ENCODE results near the gene ULK1.

The ULK1 gene

GRCh38 chr12:131892711-131893604, 1.5 kb upstream of the ULK1 start:
- H4K8ac ChIP-seq (ENCODE audit: low read depth, low read length) = no peak overlapping the region
- WGBS, 2 donors (ENCODE audit: extremely low coverage in 2 of 2, insufficient read length in 2 of 2, insufficient replicate concordance in 1 of 2) = no CpG with 5 or more reads among the region's 26 CpGs

DNA sequence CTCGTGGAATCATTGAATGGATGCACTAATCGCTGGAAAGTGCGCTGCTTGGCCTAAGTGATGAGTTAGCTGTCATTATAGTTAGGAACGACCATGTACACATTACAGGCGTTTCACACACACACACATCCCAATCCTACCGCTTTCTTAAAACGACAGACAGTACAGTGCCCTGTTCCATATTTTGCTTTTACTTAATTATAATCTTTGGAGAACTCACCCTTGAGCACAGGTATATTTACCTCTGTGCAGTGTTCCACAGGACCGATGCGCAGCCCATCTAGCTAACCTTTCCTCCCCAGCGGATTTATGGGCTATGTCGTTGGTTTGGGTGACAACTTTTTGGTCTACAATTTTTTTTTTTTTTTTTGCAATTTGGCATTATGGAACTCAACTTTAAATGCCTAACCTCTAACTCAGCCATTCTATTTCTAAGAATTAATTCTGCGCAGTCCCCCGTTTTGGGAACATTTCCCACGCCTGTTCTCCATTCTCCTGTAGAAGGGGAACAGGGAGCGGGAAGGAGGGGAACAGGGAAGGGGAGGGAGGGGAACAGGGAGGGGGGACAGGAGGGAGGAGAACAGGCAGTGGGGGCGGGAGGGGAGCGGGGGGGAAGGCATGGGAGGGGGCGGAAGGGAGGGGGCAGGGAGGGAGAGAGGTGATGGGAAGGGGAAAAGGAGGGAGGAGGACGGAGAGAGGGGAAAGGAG, 663 bp upstream of the ULK1 start:
- Histone ChIP-seq H3K18ac (ENCODE audit: low read length) (peak overlapping the region; percentile 15), H3K14ac (ENCODE audit: low read length) (no peak overlapping the region), H3K23ac (ENCODE audit: low read depth, low read length, poor library complexity) (no peak overlapping the region), H3K9ac (ENCODE audit: low read depth, low read length, poor library complexity) (no peak overlapping the region), H3K79me1 (ENCODE audit: low read depth, low read length) (peaks cover 6% of the 10 kb centered on the region), H2BK12ac (ENCODE audit: low read length) (no peak overlapping the region), H3K27me3 (ENCODE audit: control insufficient read depth in 3 of 3, insufficient read depth in 3 of 3, low read depth in 1 of 3, low read length in 3 of 3) (no peaks in the 10 kb centered on the region), H3K36me3 (replicated peaks in 1 of 2; ENCODE audit: control insufficient read depth in 2 of 2, insufficient read depth in 2 of 2, low read length in 2 of 2) (peaks cover 8 to 25% of the 10 kb centered on the region in 2 donors), H2BK5ac (ENCODE audit: low read length) (no peak overlapping the region), H2BK120ac (ENCODE audit: low read depth, low read length) (no peak overlapping the region), H3K4me1 (ENCODE audit: control insufficient read depth in 2 of 2, insufficient read depth in 1 of 2, low read depth in 1 of 2, low read length in 2 of 2) (peaks cover 13 to 21% of the 10 kb centered on the region in 2 donors), H4K91ac (ENCODE audit: low read depth, low read length, poor library complexity) (no peak overlapping the region), H3K4me2 (ENCODE audit: insufficient read depth, low read length, poor library complexity, severe bottlenecking) (no peak overlapping the region), H2AK5ac (ENCODE audit: low read depth, low read length) (no peak overlapping the region), H4K8ac (ENCODE audit: low read depth, low read length) (no peak overlapping the region), H2AFZ (ENCODE audit: low read length) (peak overlapping the region; percentile 83), H2BK15ac (ENCODE audit: low read length) (no peak overlapping the region), H3K4ac (ENCODE audit: low read length) (no peak overlapping the region), H3K27ac (replicated peaks; ENCODE audit: low read length) (no peak overlapping the region), H3K9me3 (replicated peaks in 1 of 2; ENCODE audit: control insufficient read depth in 2 of 2, insufficient read depth in 1 of 2, low read depth in 1 of 2, low read length in 2 of 2) (peaks cover 0 to 1% of the 10 kb centered on the region in 2 donors), H3K4me3 (ENCODE audit: low read length in 2 of 2) (peak overlapping the region in 1 of 2 donors; percentile 9)
- no CpG with 5 or more reads among the region's 19 CpGs for WGBS, 2 donors (ENCODE audit: extremely low coverage in 2 of 2, insufficient read length in 2 of 2, insufficient replicate concordance in 1 of 2)
- DNase-seq (ENCODE audit: low spot score) = no peak

More at GRCh38 chr12:131892711-131893604, 1.5 kb upstream of the ULK1 start:
- Histone ChIP-seq H3K4me2 (ENCODE audit: insufficient read depth, low read length, poor library complexity, severe bottlenecking) (no peak overlapping the region), H3K14ac (ENCODE audit: low read length) (no peak overlapping the region), H3K9ac (ENCODE audit: low read depth, low read length, poor library complexity) (no peak overlapping the region), H2AK5ac (ENCODE audit: low read depth, low read length) (peak overlapping the region; percentile 13), H2AFZ (ENCODE audit: low read length) (peak overlapping the region; percentile 83), H3K4ac (ENCODE audit: low read length) (peak overlapping the region; percentile 44), H3K36me3 (replicated peaks in 1 of 2; ENCODE audit: control insufficient read depth in 2 of 2, insufficient read depth in 2 of 2, low read length in 2 of 2) (peaks cover 6 to 17% of the 10 kb centered on the region in 2 donors), H3K27ac (replicated peaks; ENCODE audit: low read length) (no peak overlapping the region), H4K91ac (ENCODE audit: low read depth, low read length, poor library complexity) (no peak overlapping the region), H3K79me1 (ENCODE audit: low read depth, low read length) (peaks cover 6% of the 10 kb centered on the region), H2BK5ac (ENCODE audit: low read length) (peak overlapping the region; percentile 6), H3K18ac (ENCODE audit: low read length) (peak overlapping the region; percentile 38), H2BK120ac (ENCODE audit: low read depth, low read length) (no peak overlapping the region), H3K23ac (ENCODE audit: low read depth, low read length, poor library complexity) (no peak overlapping the region), H3K9me3 (replicated peaks in 1 of 2; ENCODE audit: control insufficient read depth in 2 of 2, insufficient read depth in 1 of 2, low read depth in 1 of 2, low read length in 2 of 2) (peaks cover 0 to 1% of the 10 kb centered on the region in 2 donors), H3K27me3 (ENCODE audit: control insufficient read depth in 3 of 3, insufficient read depth in 3 of 3, low read depth in 1 of 3, low read length in 3 of 3) (no peaks in the 10 kb centered on the region), H2BK15ac (ENCODE audit: low read length) (no peak overlapping the region), H3K4me3 (ENCODE audit: low read length in 2 of 2) (peak overlapping the region in 1 of 2 donors; percentile 45), H3K4me1 (ENCODE audit: control insufficient read depth in 2 of 2, insufficient read depth in 1 of 2, low read depth in 1 of 2, low read length in 2 of 2) (peaks cover 13 to 21% of the 10 kb centered on the region in 2 donors), H2BK12ac (ENCODE audit: low read length) (peak overlapping the region; percentile 46)
- no peak for DNase-seq (ENCODE audit: low spot score)

DNA sequence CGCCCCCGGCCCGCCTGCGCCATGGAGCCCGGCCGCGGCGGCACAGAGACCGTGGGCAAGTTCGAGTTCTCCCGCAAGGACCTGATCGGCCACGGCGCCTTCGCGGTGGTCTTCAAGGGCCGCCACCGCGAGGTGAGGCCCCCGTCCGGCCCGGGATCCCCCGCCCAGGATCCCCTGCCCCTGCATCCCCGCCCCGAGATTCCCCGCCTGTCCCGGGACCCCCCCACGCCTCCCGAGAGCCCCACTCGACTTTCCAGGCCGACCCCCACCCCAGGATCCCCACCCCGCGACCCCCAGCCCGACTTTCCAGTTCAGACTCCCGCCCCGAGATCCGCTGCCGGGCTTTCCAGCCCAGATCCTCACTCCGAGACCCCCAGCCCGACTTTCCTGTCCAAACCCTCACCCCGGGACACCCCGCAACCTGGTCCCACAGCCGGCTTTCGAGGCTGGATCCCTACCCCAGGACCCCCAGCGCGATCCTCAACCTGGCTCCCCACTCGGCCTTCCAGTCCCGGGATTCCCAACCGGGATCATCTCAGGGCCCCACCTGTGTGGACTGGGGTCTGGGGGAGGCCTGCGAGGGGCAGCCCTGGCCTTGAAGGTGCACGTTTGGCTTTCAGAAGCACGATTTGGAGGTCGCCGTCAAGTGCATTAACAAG, 688 bp downstream of the ULK1 start:
- Histone ChIP-seq H2BK15ac (ENCODE audit: low read length) (no peak overlapping the region), H3K4ac (ENCODE audit: low read length) (no peak overlapping the region), H3K36me3 (replicated peaks in 1 of 2; ENCODE audit: control insufficient read depth in 2 of 2, insufficient read depth in 2 of 2, low read length in 2 of 2) (peaks cover 8 to 33% of the 10 kb centered on the region in 2 donors), H2AFZ (ENCODE audit: low read length) (no peak overlapping the region), H3K23ac (ENCODE audit: low read depth, low read length, poor library complexity) (peak overlapping the region; percentile 60), H3K18ac (ENCODE audit: low read length) (peak overlapping the region; percentile 87), H3K4me3 (ENCODE audit: low read length in 2 of 2) (peak overlapping the region; percentile 72 to 77), H3K4me1 (ENCODE audit: control insufficient read depth in 2 of 2, insufficient read depth in 1 of 2, low read depth in 1 of 2, low read length in 2 of 2) (peaks cover 11 to 21% of the 10 kb centered on the region in 2 donors), H2AK5ac (ENCODE audit: low read depth, low read length) (peak overlapping the region; percentile 70), H2BK5ac (ENCODE audit: low read length) (peak overlapping the region; percentile 29), H3K27me3 (ENCODE audit: control insufficient read depth in 3 of 3, insufficient read depth in 3 of 3, low read depth in 1 of 3, low read length in 3 of 3) (no peaks in the 10 kb centered on the region), H2BK12ac (ENCODE audit: low read length) (no peak overlapping the region), H3K4me2 (ENCODE audit: insufficient read depth, low read length, poor library complexity, severe bottlenecking) (peak overlapping the region; percentile 84), H3K9ac (ENCODE audit: low read depth, low read length, poor library complexity) (peak overlapping the region; percentile 86), H3K14ac (ENCODE audit: low read length) (no peak overlapping the region), H4K8ac (ENCODE audit: low read depth, low read length) (no peak overlapping the region), H4K91ac (ENCODE audit: low read depth, low read length, poor library complexity) (no peak overlapping the region), H2BK120ac (ENCODE audit: low read depth, low read length) (no peak overlapping the region), H3K9me3 (replicated peaks in 1 of 2; ENCODE audit: control insufficient read depth in 2 of 2, insufficient read depth in 1 of 2, low read depth in 1 of 2, low read length in 2 of 2) (peaks cover 0 to 1% of the 10 kb centered on the region in 2 donors), H3K79me1 (ENCODE audit: low read depth, low read length) (peaks cover 8% of the 10 kb centered on the region), H3K27ac (replicated peaks; ENCODE audit: low read length) (no peak overlapping the region)
- no peak for DNase-seq (ENCODE audit: low spot score)
- WGBS, 2 donors (ENCODE audit: extremely low coverage in 2 of 2, insufficient read length in 2 of 2, insufficient replicate concordance in 1 of 2) = no CpG with 5 or more reads among the region's 54 CpGs
